Measurements from ENCODE around the gene S100PBP. TPM values are rescaled to one million over a fixed set of nuclear protein-coding genes. Genes with fewer than 3 reads are reported as not detected.

Gene S100PBP
- total and polyA plus RNA-seq, 10 of the 15 experiments (the other 5 are each of a cell fraction or from before 2014, with no cell fraction given) = 17.0 to 98.3 (median 40.6) TPM

DNA sequence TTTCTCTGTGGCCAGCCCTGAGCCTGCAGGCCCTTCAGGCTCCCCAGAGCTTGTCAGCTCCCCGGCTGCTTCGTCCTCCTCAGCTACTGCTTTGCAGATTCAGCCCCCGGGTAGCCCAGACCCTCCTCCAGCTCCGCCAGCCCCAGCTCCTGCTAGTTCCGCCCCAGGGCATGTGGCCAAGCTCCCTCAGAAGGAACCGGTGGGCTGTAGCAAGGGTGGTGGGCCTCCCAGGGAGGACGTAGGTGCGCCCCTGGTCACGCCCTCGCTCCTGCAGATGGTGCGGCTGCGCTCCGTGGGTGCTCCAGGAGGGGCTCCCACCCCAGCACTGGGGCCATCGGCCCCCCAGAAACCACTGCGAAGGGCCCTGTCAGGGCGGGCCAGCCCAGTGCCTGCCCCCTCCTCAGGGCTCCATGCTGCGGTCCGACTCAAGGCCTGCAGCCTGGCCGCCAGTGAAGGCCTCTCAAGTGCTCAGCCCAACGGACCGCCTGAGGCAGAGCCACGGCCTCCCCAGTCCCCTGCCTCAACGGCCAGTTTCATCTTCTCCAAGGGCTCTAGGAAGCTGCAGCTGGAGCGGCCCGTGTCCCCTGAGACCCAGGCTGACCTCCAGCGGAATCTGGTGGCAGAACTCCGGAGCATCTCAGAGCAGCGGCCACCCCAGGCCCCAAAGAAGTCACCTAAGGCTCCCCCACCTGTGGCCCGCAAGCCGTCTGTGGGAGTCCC lies 45.7 kb upstream of the S100PBP start:
- ATAC-seq (no peak), FAIRE-seq (no peak), DNase-seq (ENCODE audit: low read depth, low spot score) (no peak)
- TF ChIP-seq SRF (IDR thresholded peaks at IDR 0.05; ENCODE audit: low read depth in 2 of 2, low read length in 2 of 2) = no peak
- TF ChIP-seq ZNF24 (IDR thresholded peaks at IDR 0.05) = no peak
- no peak for TF ChIP-seq KLF5 (IDR thresholded peaks at IDR 0.05; ENCODE audit: partially characterized antibody)
- TF ChIP-seq GABPA (IDR thresholded peaks at IDR 0.05; ENCODE audit: low read depth) = no peak
- TF ChIP-seq POU2F2 (IDR thresholded peaks at IDR 0.05; ENCODE audit: borderline replicate concordance, low read depth, low read length) = no peak
- TF ChIP-seq RCOR1 (conservative IDR thresholded peaks at IDR 0.05; ENCODE audit: low read depth, low read length) = no peak
- TF ChIP-seq YBX1 (IDR thresholded peaks at IDR 0.05) = no peak
- TF ChIP-seq RAD21 (IDR thresholded peaks at IDR 0.05; ENCODE audit: insufficient read depth, low read depth, low read length) = no peak
- no peak for TF ChIP-seq YY1 (IDR thresholded peaks at IDR 0.05; ENCODE audit: low read depth, low read length)
- TF ChIP-seq SMAD5 (IDR thresholded peaks at IDR 0.05; ENCODE audit: low read depth) = no peak
- no peak for TF ChIP-seq E4F1 (IDR thresholded peaks at IDR 0.05; ENCODE audit: borderline replicate concordance, partially characterized antibody)
- ChIA-PET POLR2A (interaction anchor here (0.5 to 0.7 kb wide), 2 partner anchors 96 to 142 kb away, joined by 3 to 7 read pairs; no protein-coding TSS in a partner anchor), RAD21 (ENCODE audit: unreplicated experiment) (interaction anchor here (1.7 to 6.0 kb wide), 2 partner anchors 59 to 251 kb away, joined by 18 to 65 read pairs; no protein-coding TSS in a partner anchor), CTCF (interaction anchor here (0.6 to 7.2 kb wide), 14 partner anchors 11 to 371 kb away, joined by 3 to 163 read pairs (median 5); no protein-coding TSS in a partner anchor), SMC1A (ENCODE audit: uncharacterized antibody, unreplicated experiment) (interaction anchor here (0.5 to 5.1 kb wide), 7 partner anchors 10 to 370 kb away, joined by 3 to 33 read pairs (median 6); no protein-coding TSS in a partner anchor)
- H3K4me1 ChIP-seq (ENCODE audit: control insufficient read depth, insufficient read depth, low read length) = no peaks in the 10 kb centered on the region
- H2AFZ ChIP-seq (ENCODE audit: control insufficient read depth, low read depth, low read length) = no peak overlapping the region
- H3K36me3 ChIP-seq (ENCODE audit: control insufficient read depth in 2 of 2, insufficient read depth in 2 of 2, low read length in 1 of 2) = peaks cover 14 to 17% of the 10 kb centered on the region in 2 experiments
- H3K27ac ChIP-seq (ENCODE audit: control insufficient read depth, insufficient read depth) = no peak overlapping the region
- in situ Hi-C loops (cut with MboI) = no loop called here
- BruUV-seq (replicated peaks) = no TSS peak
- H3K9me3 ChIP-seq (replicated peaks; ENCODE audit: control insufficient read depth, insufficient read depth, low read length) = no peaks in the 10 kb centered on the region
- no peaks in the 10 kb centered on the region for H3K79me2 ChIP-seq (ENCODE audit: control insufficient read depth, insufficient read depth, low read length)
- no peaks in the 10 kb centered on the region for H3K27me3 ChIP-seq (replicated peaks in 1 of 2; ENCODE audit: control insufficient read depth in 2 of 2, insufficient read depth in 2 of 2, low read length in 1 of 2)
- 93% methylated on average over 27 of the region's 30 CpGs for WGBS (ENCODE audit: insufficient coverage, insufficient replicate concordance, low lambda C conversion rate, missing lambda C conversion rate)
- no peak overlapping the region for H3K4me2 ChIP-seq (ENCODE audit: control insufficient read depth, insufficient read depth)
- H3K9ac ChIP-seq (ENCODE audit: control insufficient read depth, insufficient read depth, low read length) = no peak overlapping the region
- H4K20me1 ChIP-seq (ENCODE audit: control insufficient read depth, insufficient read depth) = no peaks in the 10 kb centered on the region
- intact Hi-C loops (cut with micrococcal nuclease; ENCODE audit: unreplicated experiment) = loop anchor here (5.0 kb wide), 1 partner anchor 369 kb away; no protein-coding TSS in a partner anchor
- no peak overlapping the region for H3K4me3 ChIP-seq

Measured in GM12878 (cell line).